GM12873 (cell line): ENCODE data around the gene PAM.

Experiments used
- TF ChIP-seq, protein P1 (sequence below): IDR thresholded peaks from 2 replicates; pipeline ENCODE4 v1.5.1; 2012; ENCODE audit warnings: low read depth, mild to moderate bottlenecking, moderate library complexity, low read length, control low read depth; ENCODE audit not compliant: insufficient read depth; ENCODE audit errors: missing control alignments

PAM gene

DNA sequence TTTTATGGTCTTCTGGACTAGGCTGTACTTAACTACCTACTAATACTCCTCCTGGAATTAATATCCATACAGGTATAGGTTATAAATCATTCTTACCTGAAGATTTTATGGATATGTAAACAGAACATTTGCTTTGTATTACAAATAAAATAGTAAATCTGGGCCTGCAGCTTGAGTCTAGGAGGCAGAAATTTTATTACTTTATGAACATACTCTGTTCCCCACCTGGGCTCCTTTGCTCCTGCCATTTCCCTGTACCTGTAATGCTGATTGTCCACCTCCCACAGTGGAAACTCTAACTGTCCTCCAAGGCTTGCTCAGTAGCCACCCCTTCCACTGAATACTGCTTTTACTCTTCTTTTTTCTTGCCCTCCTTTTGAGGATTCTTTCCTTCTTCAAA, 108.0 kb downstream of the PAM start:
- TF ChIP-seq, protein P1, sequence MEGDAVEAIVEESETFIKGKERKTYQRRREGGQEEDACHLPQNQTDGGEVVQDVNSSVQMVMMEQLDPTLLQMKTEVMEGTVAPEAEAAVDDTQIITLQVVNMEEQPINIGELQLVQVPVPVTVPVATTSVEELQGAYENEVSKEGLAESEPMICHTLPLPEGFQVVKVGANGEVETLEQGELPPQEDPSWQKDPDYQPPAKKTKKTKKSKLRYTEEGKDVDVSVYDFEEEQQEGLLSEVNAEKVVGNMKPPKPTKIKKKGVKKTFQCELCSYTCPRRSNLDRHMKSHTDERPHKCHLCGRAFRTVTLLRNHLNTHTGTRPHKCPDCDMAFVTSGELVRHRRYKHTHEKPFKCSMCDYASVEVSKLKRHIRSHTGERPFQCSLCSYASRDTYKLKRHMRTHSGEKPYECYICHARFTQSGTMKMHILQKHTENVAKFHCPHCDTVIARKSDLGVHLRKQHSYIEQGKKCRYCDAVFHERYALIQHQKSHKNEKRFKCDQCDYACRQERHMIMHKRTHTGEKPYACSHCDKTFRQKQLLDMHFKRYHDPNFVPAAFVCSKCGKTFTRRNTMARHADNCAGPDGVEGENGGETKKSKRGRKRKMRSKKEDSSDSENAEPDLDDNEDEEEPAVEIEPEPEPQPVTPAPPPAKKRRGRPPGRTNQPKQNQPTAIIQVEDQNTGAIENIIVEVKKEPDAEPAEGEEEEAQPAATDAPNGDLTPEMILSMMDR, result no peak

DNA sequence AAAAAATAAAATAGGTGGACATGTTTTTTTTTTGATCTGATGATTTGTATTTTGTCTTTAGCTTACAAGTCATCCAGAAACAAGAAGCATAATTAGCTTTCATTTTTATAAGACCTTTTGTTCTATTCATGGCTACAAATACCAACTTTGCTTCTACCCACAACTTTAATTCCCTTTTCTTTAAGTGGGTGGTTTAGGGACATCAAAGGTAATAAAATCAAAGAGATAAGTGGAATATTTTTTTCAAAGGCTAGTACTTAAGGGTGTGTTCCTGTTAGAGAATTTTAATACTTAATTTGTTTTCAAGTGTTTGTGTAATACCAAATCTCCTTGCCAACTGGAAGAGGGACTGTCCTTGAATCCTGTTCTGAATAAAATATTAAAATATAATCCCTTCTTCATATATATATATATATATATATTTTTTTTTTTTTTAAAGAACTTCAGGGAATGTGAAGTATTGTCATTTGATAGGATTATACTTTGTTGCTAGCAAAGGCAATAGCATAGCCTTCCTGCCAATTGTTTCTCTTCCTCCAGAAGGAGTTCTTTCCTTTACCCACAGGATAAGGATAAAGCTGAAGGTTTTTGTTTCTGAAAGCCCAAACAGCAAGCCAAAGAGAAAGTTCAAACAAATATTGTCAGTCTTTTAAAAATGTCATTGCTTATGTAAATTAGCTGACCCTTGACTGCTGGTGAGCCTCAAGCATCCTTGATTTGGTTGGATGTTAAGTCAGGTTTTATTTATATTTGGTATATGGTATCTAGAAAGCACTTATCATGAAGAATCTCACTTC, 108.9 kb downstream of the PAM start:
- TF ChIP-seq, protein P1, result no peak

DNA sequence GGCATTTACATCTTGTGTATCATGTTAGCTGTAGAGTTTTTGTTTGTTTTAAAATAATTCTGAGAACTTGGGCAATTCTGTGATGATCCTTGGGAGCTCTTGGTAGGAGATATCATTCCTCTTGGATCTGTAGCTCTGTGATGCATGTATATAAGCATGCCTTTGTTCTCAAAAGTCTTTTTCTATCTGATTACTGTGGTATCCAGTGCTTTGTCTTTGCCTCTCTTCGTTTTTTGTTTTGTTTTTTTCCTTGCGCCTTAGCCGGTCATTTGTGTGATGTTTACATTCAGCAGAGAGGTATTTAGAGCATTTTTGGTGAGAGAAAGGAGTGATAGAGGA, 110.0 kb downstream of the PAM start:
- TF ChIP-seq, protein P1, result no peak

DNA sequence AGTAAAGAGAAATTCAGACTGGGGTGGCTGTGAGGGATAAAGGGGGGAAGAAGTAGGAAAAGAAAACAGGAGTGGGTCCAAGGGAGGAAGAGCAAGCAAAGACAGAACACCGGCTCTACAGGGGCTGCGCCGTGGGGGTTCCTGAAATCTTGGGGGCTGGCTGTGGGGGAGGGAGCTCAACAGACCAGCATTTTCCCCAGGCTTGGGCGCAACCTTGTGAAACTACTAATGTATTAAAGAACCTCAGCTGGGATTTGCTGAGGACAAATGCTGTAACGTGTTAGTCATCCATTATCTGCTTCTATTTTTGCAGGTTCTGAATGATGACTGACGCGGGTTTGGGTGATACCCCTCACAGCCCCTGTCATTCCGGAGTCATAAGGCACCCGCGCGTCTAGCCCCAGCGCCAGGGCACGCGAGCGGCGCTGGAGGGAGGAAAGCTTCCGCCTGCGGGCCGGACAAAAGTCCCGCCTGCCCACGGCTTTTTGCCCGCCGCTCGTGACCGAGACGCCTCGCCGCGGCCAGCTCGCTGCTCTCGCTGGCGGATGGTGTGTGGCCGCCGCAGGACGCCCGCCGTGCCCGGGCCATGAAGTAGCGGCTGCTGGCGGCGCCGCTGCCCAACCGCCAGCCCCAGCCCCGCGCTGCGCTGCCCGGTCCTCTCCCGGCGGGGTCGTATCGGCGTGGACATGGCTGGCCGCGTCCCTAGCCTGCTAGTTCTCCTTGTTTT, 110.6 kb downstream of the PAM start:
- TF ChIP-seq, protein P1, result no peak

DNA sequence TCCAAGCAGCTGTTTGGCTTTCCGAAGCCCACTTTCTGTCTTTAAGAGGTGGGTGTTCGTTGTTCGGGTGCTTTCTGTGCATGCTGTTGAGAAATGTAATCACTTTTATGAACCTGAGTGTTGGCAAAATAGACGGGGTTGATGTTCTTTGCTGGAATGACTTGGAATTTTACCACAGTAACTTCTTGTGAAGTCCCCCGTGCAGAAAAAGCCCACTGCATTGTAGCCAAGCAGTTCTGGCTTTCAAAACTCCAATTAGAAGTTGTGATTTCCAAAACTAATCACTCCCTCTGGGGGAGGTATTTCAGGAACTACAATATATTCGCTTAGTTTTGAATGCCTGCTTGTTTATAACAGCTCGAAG, 111.1 kb downstream of the PAM start:
- TF ChIP-seq, protein P1, result no peak

DNA sequence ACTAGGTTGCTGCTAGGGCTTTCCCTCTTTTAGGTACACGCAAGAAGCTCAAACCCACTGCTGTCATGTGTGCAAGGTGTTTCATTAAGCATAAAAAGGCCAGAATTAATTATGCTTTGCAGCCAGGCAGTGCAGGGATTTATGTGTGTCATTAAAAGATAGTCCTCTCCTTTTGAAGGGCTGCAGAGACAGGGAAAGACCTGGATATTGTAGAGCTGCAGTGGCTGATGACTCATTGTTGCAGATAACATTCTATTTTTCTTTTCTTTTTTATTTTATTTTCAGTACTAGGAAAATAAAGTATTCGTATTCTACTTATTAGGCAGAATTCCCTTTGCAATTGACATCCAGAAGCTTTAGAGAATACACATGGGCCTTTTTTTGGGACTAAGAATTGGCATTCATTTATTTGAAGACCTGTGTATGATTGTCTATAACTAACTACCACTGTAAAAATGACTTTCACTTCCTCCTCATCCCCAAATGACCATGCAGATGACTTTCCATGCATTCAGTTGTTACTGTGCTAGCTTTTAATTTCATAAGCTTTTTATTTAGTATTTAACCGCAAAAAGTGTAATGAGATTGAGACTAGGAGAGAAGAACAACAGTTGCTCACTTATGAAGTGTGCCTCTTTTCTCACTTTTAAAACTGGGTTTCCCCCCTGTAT, 113.0 kb downstream of the PAM start:
- TF ChIP-seq, protein P1, result no peak

DNA sequence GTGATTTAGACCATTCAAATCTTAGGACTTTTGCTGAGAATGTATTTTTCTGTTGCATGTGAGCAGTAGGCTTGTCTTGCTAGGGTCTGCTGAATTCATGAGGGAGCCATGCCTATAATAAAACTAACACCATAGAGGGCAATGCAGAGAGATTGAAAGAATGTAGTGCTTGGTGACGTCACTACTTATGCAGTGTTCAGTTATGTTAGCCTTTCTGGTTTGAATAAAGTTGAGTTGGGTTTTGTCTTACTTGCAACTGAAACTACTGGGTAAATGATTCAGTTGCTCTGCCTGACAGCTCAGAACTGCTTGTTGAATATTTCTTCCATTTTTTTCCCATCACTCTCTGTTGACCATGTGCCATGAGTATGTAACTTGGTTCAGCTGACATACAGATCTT, 114.1 kb downstream of the PAM start:
- TF ChIP-seq, protein P1, result no peak
